ENCODE results near the gene LRP11.
"Not testable (repeated sequence)": the region's sequence is repeated elsewhere in the genome, so short reads cannot be mapped to it uniquely, and the experiment has no call there.

The LRP11 gene

GRCh38 chr6:149863698-149864577, at the start of gene LRP11:
TSS of gene LRP11 (minus strand) at chr6:149864359. CDS start at chr6:149864020, 339 bp downstream.
- TF ChIP-seq CTCF (IDR thresholded peaks at IDR 0.05; ENCODE audit: low read depth, low read length), result no peak
- peak; percentile 65 for DNase-seq (ENCODE audit: extremely low read depth, low read depth)

GRCh38 chr6:149913540-149914240, 49.5 kb upstream of the LRP11 start:
- DNase-seq (ENCODE audit: extremely low read depth, low read depth), result no peak
- TF ChIP-seq CTCF (IDR thresholded peaks at IDR 0.05; ENCODE audit: low read depth, low read length), result no peak

- no peak for TF ChIP-seq CTCF (IDR thresholded peaks at IDR 0.05; ENCODE audit: low read depth, low read length)
- no peak for DNase-seq (ENCODE audit: extremely low read depth, low read depth)
These were observed 48.9 kb upstream of the LRP11 start for GRCh38 chr6:149913085-149913484.

- DNase-seq (ENCODE audit: extremely low read depth, low read depth), result not testable (repeated sequence)
These were observed 48.5 kb upstream of the LRP11 start for GRCh38 chr6:149912680-149913079.

GRCh38 chr6:149910721-149911151, 46.6 kb upstream of the LRP11 start:
- no peak for DNase-seq (ENCODE audit: extremely low read depth, low read depth)
- no peak for TF ChIP-seq CTCF (IDR thresholded peaks at IDR 0.05; ENCODE audit: low read depth, low read length)

- no peak for DNase-seq (ENCODE audit: extremely low read depth, low read depth)
- no peak for TF ChIP-seq CTCF (IDR thresholded peaks at IDR 0.05; ENCODE audit: low read depth, low read length)
These were observed 45.7 kb upstream of the LRP11 start for GRCh38 chr6:149909701-149910470.

GRCh38 chr6:149908480-149908879, 44.3 kb upstream of the LRP11 start:
- not testable (repeated sequence) for DNase-seq (ENCODE audit: extremely low read depth, low read depth)

- no peak for DNase-seq (ENCODE audit: extremely low read depth, low read depth)
These were observed 43.2 kb upstream of the LRP11 start for GRCh38 chr6:149907317-149907716.

More at GRCh38 chr6:149907317-149907716, 43.2 kb upstream of the LRP11 start:
- no peak for TF ChIP-seq CTCF (IDR thresholded peaks at IDR 0.05; ENCODE audit: low read depth, low read length)

Measured in AG09319 (cell line).